CD4-positive, alpha-beta T cell treated with Interferon gamma for 1 hour (primary cell): ENCODE data around the gene HACE1.

Experiments used
- DNase-seq: peaks from one replicate; pipeline ENCODE4 v3.0.0-alpha.2; 2020

The HACE1 gene

GRCh38 chr6:104730450-104730849, 129.3 kb downstream of the HACE1 start:
- no peak for DNase-seq

- DNase-seq, result no peak
These were observed 130.3 kb downstream of the HACE1 start for GRCh38 chr6:104729433-104729832.

- DNase-seq, result no peak
These were observed 131.3 kb downstream of the HACE1 start for GRCh38 chr6:104728448-104728847.

DNA sequence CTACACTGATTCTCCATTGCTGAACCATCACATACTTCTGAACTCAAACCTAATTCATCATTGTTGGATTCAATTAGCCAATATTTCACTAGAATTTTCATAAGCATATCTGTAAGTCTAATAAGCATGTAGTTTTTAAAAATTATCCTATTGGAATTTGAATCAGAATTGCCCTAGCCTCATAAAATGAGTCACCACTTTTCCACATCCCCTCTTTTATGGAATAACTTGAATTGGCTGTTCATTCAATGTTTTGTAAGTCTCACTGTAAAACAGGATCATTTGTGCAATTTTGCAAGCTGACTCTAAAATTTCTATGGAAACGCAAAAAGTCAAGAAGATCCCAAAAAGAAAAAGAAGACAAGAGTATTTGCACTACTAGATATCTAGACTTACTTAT, 141.0 kb downstream of the HACE1 start:
- no peak for DNase-seq

DNA sequence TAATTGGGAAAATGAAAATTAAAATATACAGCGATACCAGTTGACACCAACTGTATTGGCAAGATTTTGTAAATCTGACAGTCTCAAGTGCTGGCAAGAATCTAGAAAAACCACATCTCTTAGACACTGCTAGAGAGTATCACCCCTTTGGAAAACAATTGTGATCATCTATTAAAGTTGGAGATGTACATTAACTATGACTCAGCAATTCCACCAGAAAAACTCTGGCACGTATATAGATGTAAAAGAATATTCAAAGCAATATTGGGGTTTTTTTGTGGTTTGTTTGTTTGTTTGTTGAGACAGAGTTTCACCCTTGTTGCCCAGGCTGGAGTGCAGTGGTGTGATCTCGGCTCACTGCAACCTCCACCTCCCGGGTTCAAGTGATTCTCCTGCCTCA, 142.9 kb downstream of the HACE1 start:
- DNase-seq, result no peak

DNA sequence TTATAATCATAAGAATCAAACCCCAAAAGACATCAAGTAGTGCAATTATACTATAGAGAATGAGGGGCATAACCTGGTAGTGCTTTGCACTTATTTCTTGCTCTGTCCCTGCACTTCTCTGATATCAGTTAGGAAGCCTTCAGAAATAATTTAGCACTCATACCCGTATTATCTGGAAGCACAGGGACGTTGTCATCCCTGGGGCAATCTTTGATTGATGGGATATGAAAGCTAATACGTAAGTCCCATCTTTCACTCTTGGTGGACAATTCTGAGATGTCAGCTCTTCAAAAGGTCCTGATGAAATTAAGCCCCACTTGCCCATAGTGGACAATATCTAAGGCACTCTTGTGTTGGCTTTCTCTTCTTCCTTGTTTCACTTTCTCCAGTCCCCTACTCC, 144.9 kb downstream of the HACE1 start:
- no peak for DNase-seq

DNA sequence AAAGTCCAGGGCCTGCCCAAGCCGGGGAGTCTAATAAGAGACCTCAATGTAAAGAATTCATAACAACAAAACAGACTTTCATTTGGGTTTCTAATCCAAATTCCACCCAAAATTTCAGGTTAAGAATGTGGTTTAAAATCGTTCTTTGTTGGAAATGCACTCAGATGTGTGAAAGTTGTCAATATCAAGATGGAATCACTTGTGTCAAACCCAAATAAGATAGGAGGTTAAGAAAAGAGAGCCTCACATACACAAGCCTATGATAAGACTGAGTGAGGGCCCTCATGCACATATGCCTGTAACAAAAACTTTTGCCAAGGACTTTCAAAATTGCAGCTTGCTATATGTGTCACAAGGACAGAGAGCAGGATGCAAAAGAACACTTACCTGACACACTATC, 145.7 kb downstream of the HACE1 start:
- no peak for DNase-seq

- no peak for DNase-seq
These were observed 148.3 kb downstream of the HACE1 start for GRCh38 chr6:104711371-104711770.

DNA sequence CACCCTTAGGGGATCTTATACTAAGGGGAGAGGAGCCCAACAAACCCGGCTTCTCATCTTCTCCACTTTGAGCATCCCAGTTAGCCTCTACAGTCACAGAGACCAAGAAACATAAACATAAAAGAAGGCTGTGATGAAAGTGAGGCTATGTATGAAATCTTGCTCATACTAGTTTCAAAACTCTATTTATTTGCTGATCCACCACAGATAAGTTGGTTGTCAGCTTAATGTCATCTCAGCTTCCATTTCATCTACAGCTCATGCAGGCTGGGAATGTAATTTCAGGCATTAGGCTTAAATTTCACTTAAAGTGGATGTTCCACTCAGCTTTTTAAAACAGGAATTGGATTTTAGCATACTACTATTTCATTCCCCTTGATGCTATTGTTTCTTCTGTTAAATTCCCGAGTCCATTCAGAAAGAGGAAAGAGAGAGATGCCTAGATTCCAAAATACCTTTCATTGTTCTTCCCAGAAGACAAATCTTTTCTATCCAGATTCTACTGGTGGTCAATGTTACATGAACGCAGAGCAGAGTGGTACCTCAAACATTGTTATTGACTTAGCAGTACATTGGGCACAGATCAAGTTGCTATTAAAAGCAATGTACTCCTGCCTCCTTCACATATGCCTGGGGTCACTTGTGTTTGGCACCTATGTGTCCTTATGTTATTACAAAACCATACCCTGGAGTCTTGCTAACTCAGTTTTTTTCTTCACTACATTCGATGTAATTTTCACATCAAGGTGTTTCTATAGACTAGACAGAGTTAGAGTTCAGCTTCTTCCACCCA, 149.0 kb downstream of the HACE1 start:
- no peak for DNase-seq

GRCh38 chr6:104705916-104706442, 153.7 kb downstream of the HACE1 start:
- no peak for DNase-seq

DNA sequence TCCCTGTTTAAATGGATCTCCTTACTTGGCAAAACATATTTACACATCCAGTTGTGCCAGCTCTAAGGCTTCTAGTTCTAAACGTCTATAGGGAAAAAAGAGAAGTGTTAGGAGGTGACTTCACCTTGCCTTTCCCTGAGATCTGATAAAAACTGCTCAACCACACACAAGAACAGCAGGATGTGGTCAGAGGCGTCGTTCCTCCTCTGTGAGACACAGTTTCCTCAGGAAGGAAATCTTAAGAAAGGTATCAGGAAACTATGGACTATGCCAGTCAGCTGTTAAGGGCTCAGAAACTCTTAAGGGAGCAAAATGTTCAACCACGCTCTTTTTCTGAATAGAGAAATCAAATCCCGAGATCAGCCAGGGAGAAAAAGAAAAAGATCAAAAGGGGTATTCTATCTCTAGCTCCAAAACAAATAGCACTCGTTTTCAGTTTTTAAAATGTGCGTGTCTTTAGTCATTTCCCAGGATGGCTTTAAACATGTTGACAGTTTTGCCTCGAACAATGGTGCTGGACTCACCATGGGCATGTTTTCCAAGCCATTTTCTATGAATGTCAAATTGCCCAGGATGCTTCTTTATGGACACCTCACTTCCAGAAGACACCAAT, 154.5 kb downstream of the HACE1 start:
- peak; percentile 15 for DNase-seq

DNA sequence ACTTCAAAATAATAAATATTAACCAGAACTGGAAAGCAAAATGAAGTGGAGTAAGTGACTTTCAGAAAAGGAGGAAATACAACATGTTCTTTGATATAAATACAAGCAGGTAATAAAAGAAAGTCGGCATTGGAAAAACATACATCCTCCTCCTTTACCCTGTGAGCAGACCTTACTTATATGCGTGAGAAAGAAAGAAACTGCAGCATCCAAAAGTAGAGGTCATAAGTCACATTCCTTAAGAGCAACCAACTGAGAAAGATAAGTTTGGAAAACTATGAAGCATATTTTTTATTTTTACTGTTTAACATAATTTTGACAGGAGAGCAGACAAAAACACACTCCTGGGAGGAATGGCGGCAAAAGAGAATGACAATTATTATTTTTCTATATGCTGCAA, 155.5 kb downstream of the HACE1 start:
- DNase-seq, result no peak

- no peak for DNase-seq
These were observed 157.4 kb downstream of the HACE1 start for GRCh38 chr6:104702126-104702841.

- no peak for DNase-seq
These were observed 159.1 kb downstream of the HACE1 start for GRCh38 chr6:104700371-104701185.

DNA sequence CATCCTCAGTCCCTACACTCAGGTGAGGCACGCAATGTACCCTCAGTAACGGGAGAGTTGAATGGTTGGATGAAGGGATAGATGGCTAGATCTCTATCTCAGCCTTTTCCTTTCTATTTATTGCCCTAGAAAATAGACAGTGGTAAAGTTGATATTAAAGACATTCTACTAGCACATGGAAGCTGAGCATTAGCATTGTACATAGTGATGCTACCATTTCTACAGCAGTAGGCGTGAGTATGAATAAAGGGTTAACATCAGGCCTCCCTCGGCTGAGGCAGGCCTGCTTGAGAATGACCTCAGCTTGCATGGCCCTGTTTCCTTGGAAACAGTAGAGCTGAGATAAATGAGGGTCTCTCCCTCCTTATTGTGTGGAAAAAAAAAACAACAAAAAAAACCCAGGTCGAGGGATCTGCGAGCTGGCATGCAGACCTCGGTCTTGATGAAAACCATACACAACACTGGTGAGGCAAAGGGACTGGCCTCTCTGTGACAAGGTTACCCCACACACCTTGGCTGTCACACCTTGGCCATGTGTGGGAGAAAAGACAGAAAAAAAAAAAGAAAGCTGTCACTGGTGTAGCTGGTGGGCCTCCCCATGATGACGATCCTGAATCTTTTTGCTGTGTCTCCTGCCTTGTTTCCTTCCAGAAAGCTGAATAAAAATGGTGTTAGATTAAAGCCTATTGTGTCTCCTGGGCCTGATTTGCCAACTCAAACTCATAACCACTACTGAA, 160.0 kb downstream of the HACE1 start:
- DNase-seq, result no peak

DNA sequence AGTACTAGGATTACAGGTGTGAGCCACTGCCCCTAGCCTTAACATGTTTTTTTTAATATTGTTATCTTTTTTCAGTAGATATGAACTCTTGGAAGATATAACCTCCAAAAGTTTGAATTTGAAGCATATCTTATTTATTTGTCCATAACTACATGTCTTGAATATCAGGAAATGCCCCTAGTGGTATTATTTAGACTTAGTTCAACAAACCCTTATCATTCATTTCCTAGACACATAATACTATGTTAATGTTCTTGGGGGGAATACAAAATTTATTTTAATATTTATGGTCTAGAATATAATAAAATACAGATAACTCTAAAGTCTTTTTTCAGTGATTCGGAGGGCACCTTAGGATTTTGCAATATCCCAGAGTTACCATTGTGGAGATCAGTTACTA, 160.7 kb downstream of the HACE1 start:
- no peak for DNase-seq

GRCh38 chr6:104692008-104692407, 167.7 kb downstream of the HACE1 start:
- no peak for DNase-seq

GRCh38 chr6:104689551-104690205, 170.0 kb downstream of the HACE1 start:
- DNase-seq, result no peak

- no peak for DNase-seq
These were observed 171.3 kb downstream of the HACE1 start for GRCh38 chr6:104688283-104688969.

DNA sequence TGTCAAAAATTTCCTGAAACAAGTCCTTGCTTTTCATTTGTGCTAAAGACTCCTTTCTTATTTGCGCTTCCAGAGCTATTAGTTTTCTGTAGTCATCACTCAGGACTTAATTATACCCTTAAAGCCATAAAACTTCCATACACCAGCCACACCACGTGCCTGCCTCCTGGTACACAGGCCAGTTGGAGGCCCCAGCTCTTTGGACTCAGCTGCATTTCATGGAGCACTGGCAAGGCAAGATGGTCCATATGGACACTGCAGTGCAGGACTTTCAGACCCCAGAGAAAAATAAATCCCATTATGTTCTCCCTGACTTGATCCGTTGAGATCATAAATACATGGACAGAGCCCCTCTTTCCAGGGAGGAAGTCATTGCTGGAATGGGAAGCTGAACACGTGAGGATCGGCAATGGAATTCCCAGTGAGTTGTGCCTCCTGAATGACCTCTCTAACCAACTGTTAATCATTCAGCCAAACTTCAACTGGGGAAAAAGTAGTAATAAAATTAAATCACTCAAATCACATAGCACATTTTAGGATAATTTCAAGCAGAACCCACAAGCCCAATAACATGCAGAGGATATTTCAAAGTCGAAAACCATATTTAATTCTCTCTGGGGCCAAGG, 173.1 kb downstream of the HACE1 start:
- DNase-seq, result no peak
